Right lobe of liver (tissue), 6 donors: ENCODE measurements around the gene PPIAL4G. TPM values are rescaled to one million over a fixed set of nuclear protein-coding genes. Genes with fewer than 3 reads are reported as not detected.
"Not testable (repeated sequence)": the region's sequence is repeated elsewhere in the genome, so short reads cannot be mapped to it uniquely, and the experiment has no call there.

Source experiments
- ATAC-seq, 4 donors: fragments of 200-7000 bp; cut with Tn5 transposase; one replicate each; pipeline ENCODE4 v1.9.1; 2020; ENCODE audit warnings: mild to moderate bottlenecking in 4 of 4, moderate library complexity in 4 of 4
- DNase-seq, 3 donors: peaks; one replicate each; pipeline ENCODE4 v3.0.0-alpha.2; 2020
- H3K27ac ChIP-seq, 3 donors: fragments of 200-600 bp; one replicate each; pipeline ENCODE4 v1.8.0; 2022
- H3K27me3 ChIP-seq, 2 donors: fragments of 200-600 bp; one replicate each; pipeline ENCODE4 v1.8.0; 2022
- H3K36me3 ChIP-seq, 4 donors: fragments of 200-600 bp; sonication (generic) in 1 of 4; one replicate each; pipeline versions ENCODE4 v1.5.1 to v1.8.0; 2017 to 2022; ENCODE audit warnings: control low read depth in 1 of 4
- H3K4me1 ChIP-seq, 4 donors: fragments of 200-600 bp; sonication (generic) in 1 of 4; one replicate each; pipeline versions ENCODE4 v1.5.1 to v1.8.0; 2017 to 2022; ENCODE audit warnings: control low read depth in 1 of 4
- H3K4me3 ChIP-seq, 3 donors: fragments of 200-600 bp; one replicate each; pipeline ENCODE4 v1.8.0; 2022
- H3K9me3 ChIP-seq, 4 donors: fragments of 200-600 bp; sonication (generic) in 1 of 4; one replicate each; pipeline versions ENCODE4 v1.5.1 to v1.8.0; 2017 to 2022; ENCODE audit warnings: control low read depth in 1 of 4
- CTCF ChIP-seq, 4 donors: fragments of 200-600 bp in 3 of 4; fragments of 450-650 bp in 1 of 4; IDR thresholded peaks; one replicate each; pipeline versions ENCODE4 v1.5.1 to v1.8.0; 2016 to 2022; ENCODE audit warnings: antibody characterized with exemption in 4 of 4, mild to moderate bottlenecking in 2 of 4
- POLR2A ChIP-seq: fragments of 450-650 bp; IDR thresholded peaks from one replicate; pipeline ENCODE4 v1.6.1; 2017; ENCODE audit warnings: antibody characterized with exemption, mild to moderate bottlenecking
- WGBS: methylation state at CpG from one replicate; pipeline ENCODE4 v1.1.6; 2018; ENCODE audit warnings: low coverage, low lambda C conversion rate; ENCODE audit not compliant: insufficient coverage; ENCODE audit errors: missing lambda C conversion rate; 5-methylcytosine and 5-hydroxymethylcytosine counted together
- intact Hi-C, 2 donors: fragments of 100-400 bp; cut with DNase I; formaldehyde crosslinking; loops; one replicate each; pipeline versions ENCODE4 v1.11.2 to v1.14.1; 2022
- small RNA-seq, 2 experiments: library from RNA; depleted of rRNA; stranded (forward); fragments of <200 nt; gene quantifications; one replicate each; pipeline ENCODE3, GENCODE V24; 2016
- total RNA-seq, 6 experiments: library from RNA; depleted of rRNA in 2 of 6; stranded (reverse); fragments of >200 nt in 2 of 6; fragmentation: NEBNext Ultra II Directional in 3 of 6; extraction: Animal tissue kit (Norgen Biotek cat#: 25700) in 3 of 6; gene quantifications; one replicate each; pipeline versions ENCODE4 v1.1.0 to v1.2.4, GENCODE V29; 2016 to 2023
- donor health status: DM: no; HTN: yes; CAD: no.
- donor health status: DM: no; HTN: no; CAD: no.
- donor health status: DM: no; HTN: no; CAD: no.
- donor health status: DM: no; HTN: yes; CAD: no.
- donor health status: DM: no; HTN: yes; CAD: no.

PPIAL4G gene
- total RNA-seq, 6 experiments from 2014 or later: not detected

- Histone ChIP-seq H3K27me3 (no peaks in the 10 kb centered on the region), H3K4me3 (no peak overlapping the region), H3K9me3 (no peaks in the 10 kb centered on the region), H3K36me3 (no peaks in the 10 kb centered on the region), H3K4me1 (peaks cover 0 to 9% (median 0%) of the 10 kb centered on the region in 4 donors), H3K27ac (no peak overlapping the region)
- WGBS: 100% methylated on average over 2 of the region's 28 CpGs
- TF ChIP-seq CTCF (IDR thresholded peaks at IDR 0.05) (no peak), POLR2A (no peak)
- ATAC-seq: no peak
- intact Hi-C loops: no loop called here
- DNase-seq: no peak
Observed at GRCh38 chr1:148434832-148435231, 48.3 kb downstream of the PPIAL4G start.

- H3K36me3 ChIP-seq, H3K4me3 ChIP-seq, H3K27me3 ChIP-seq, intact Hi-C loops, H3K9me3 ChIP-seq: not testable (repeated sequence)
- H3K4me1 ChIP-seq: peaks cover 0 to 11% (median 0%) of the 10 kb centered on the region in 4 donors
- DNase-seq (peak in 1 of 3 donors; percentile 28), ATAC-seq (peak; percentile 91 to 97 (median 96))
- H3K27ac ChIP-seq: peak overlapping the region; percentile 58 to 87 (median 69)
- WGBS: 67% methylated on average over 1 of the region's 1 CpG
Observed at GRCh38 chr1:148432916-148433317, 50.2 kb downstream of the PPIAL4G start.

Small RNA genes lying within 50 kb of the gene (small RNA-seq; reads per million reads assigned to genes)
- gene RF00003: 0 to 0.68 reads per million in 2 experiments

Other genes starting within 250 kb of the PPIAL4G start
- 10 to 100 TPM; 11.7 to 21.6 (median 14.7) TPM for gene NBPF14, start 112.7 kb upstream of the PPIAL4G start, total RNA-seq